ENCODE results near the gene CCNK.

DNA sequence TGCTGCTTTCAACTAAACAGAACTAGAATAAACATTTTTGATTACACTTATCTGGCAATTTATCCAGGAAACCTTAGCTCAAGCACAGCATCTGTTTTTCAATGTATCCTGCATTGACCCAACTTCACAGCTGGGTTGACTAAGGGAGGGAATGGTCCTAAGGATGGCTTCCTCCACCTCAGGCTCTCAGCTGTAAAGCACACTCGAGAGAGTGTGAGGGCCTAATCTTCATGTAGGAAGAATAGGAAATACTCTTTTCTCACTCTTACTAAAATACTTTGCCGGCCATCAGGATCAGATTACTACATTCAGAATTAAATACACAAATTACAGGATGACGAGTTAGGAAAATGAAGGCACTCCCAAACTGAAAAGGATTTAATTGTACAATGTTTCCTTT, 7.8 kb upstream of the CCNK start:
- TF ChIP-seq, protein P1, sequence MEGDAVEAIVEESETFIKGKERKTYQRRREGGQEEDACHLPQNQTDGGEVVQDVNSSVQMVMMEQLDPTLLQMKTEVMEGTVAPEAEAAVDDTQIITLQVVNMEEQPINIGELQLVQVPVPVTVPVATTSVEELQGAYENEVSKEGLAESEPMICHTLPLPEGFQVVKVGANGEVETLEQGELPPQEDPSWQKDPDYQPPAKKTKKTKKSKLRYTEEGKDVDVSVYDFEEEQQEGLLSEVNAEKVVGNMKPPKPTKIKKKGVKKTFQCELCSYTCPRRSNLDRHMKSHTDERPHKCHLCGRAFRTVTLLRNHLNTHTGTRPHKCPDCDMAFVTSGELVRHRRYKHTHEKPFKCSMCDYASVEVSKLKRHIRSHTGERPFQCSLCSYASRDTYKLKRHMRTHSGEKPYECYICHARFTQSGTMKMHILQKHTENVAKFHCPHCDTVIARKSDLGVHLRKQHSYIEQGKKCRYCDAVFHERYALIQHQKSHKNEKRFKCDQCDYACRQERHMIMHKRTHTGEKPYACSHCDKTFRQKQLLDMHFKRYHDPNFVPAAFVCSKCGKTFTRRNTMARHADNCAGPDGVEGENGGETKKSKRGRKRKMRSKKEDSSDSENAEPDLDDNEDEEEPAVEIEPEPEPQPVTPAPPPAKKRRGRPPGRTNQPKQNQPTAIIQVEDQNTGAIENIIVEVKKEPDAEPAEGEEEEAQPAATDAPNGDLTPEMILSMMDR (IDR thresholded peaks at IDR 0.05; ENCODE audit: insufficient read depth, low read length, poor library complexity, severe bottlenecking), result no peak
- TF ChIP-seq EZH2phosphoT487 (conservative IDR thresholded peaks at IDR 0.05; ENCODE audit: low read length), result no peak

Data from SU-DHL-6 (cell line).